Endothelial cell of umbilical vein (primary cell): ENCODE measurements around the gene SLC6A6. TPM values are rescaled to one million over a fixed set of nuclear protein-coding genes. Genes with fewer than 3 reads are reported as not detected.

Source experiments
- BruUV-seq: library from RNA; stranded (reverse); fragments of 400-500 nt; replicated peaks from 2 replicates; lab custom pipeline; 2021; lab: Mats Ljungman, UMichigan
- CTCF ChIA-PET: fragments of 300-600, 350-600 bp; sonication (Branson Sonifier 250); formaldehyde crosslinking; loops from one replicate; lab custom pipeline; 2021; ENCODE audit warnings: antibody characterized with exemption, inconsistent platforms; lab: Charles Lee
- POLR2A ChIA-PET: fragments of 300-600, 350-600 bp; sonication (Branson Sonifier 250); formaldehyde crosslinking; loops from one replicate; lab custom pipeline; 2021; ENCODE audit warnings: antibody characterized with exemption, inconsistent platforms; lab: Charles Lee
- DNase-seq: peaks from one replicate; pipeline ENCODE4 v3.0.0-alpha.2; 2011; ENCODE audit warnings: low read depth, low spot score
- FAIRE-seq: peaks from 2 replicates; lab custom pipeline; 2011; peaks lifted over from hg19 to GRCh38; lab: Jason Lieb, UNC
- H2AFZ ChIP-seq: 2 replicates; pipeline ENCODE4 v1.6.0; 2012; ENCODE audit warnings: low read depth, low read length, control low read depth, inconsistent platforms
- H3K27ac ChIP-seq: 2 replicates; pipeline ENCODE4 v1.5.1; 2011; ENCODE audit warnings: low read depth, mild to moderate bottlenecking, control low read depth, low read length, moderate library complexity; ENCODE audit not compliant: insufficient read depth
- H3K27me3 ChIP-seq, 2 experiments: 2 replicates each; pipeline versions ENCODE4 v1.6.0 to v1.6.1; 2011; ENCODE audit warnings: low read length in 2 of 2, mixed read lengths in 1 of 2; ENCODE audit not compliant: control insufficient read depth in 2 of 2, insufficient read depth in 2 of 2
- H3K36me3 ChIP-seq, 2 experiments: 2 replicates in 1 of 2; 3 replicates in 1 of 2; pipeline ENCODE4 v1.5.1; 2011; ENCODE audit warnings: low read length in 2 of 2, mild to moderate bottlenecking in 1 of 2, moderate library complexity in 1 of 2; ENCODE audit not compliant: control insufficient read depth in 2 of 2, insufficient read depth in 2 of 2; ENCODE audit errors: extremely low read depth in 1 of 2
- H3K4me1 ChIP-seq: 3 replicates; pipeline ENCODE4 v1.5.1; 2011; ENCODE audit warnings: mild to moderate bottlenecking, low read length; ENCODE audit not compliant: control insufficient read depth, insufficient read depth; ENCODE audit errors: extremely low read depth
- H3K4me2 ChIP-seq: 2 replicates; pipeline ENCODE4 v1.6.1; 2011; ENCODE audit warnings: low read length, control low read depth, mixed read lengths; ENCODE audit not compliant: insufficient read depth
- H3K4me3 ChIP-seq, 3 experiments: fragments of 200-600 bp in 1 of 3; sonication (generic), shearing (Covaris generic) in 1 of 3; replicated peaks in 1 of 3; 2 replicates each; pipeline ENCODE4 v1.5.1; 2011 to 2016; ENCODE audit warnings: control low read depth in 3 of 3, low read length in 3 of 3, mild to moderate bottlenecking in 2 of 3, inconsistent platforms in 1 of 3, low read depth in 1 of 3, moderate library complexity in 1 of 3; ENCODE audit not compliant: insufficient read depth in 1 of 3
- H3K79me2 ChIP-seq: 2 replicates; pipeline ENCODE4 v1.6.0; 2012; ENCODE audit warnings: low read length, inconsistent platforms; ENCODE audit not compliant: control insufficient read depth, insufficient read depth
- H3K9ac ChIP-seq: replicated peaks from 2 replicates; pipeline ENCODE3; 2011; ENCODE audit warnings: low read length, control low read depth; ENCODE audit not compliant: insufficient read depth; ENCODE audit errors: extremely low read depth
- H3K9me1 ChIP-seq: replicated peaks from 3 replicates; pipeline ENCODE4 v1.6.0; 2011; ENCODE audit warnings: mild to moderate bottlenecking, low read length; ENCODE audit not compliant: control insufficient read depth, insufficient read depth; ENCODE audit errors: extremely low read depth
- H3K9me3 ChIP-seq: replicated peaks from 2 replicates; pipeline ENCODE4 v1.5.1; 2012; ENCODE audit warnings: low read length, inconsistent platforms; ENCODE audit not compliant: control insufficient read depth, insufficient read depth
- H4K20me1 ChIP-seq: replicated peaks from 2 replicates; pipeline ENCODE3; 2011; ENCODE audit warnings: mild to moderate bottlenecking, low read length; ENCODE audit not compliant: control insufficient read depth, insufficient read depth; ENCODE audit errors: extremely low read depth
- EZH2 ChIP-seq: IDR thresholded peaks from 2 replicates; pipeline ENCODE4 v1.6.1; 2012; ENCODE audit warnings: borderline replicate concordance, low read depth, mild to moderate bottlenecking, moderate library complexity, low read length, inconsistent platforms; ENCODE audit not compliant: severe bottlenecking
- MAX ChIP-seq: IDR thresholded peaks from 2 replicates; pipeline ENCODE4 v1.6.1; 2011; ENCODE audit not compliant: insufficient read depth, insufficient read length
- dilution Hi-C: fragments of 300-500 bp; cut with MboI; formaldehyde crosslinking; loops from one replicate; pipeline ENCODE4 v1.15.0; 2019; ENCODE audit warnings: low sequenced_read_pairs; ENCODE audit not compliant: extremely low pct_ligation_motif_present
- intact Hi-C: fragments of 100-400 bp; cut with micrococcal nuclease; formaldehyde crosslinking; loops from one replicate; pipeline ENCODE4 v1.10.0; 2022
- polyA plus RNA-seq, 4 experiments: library from polyadenylated mRNA; depleted of rRNA in 3 of 4; stranded (reverse) in 3 of 4; unstranded in 1 of 4; fragments of >200 nt; gene quantifications; 2 replicates each; pipeline versions ENCODE4 v1.2.1 to v1.2.3, GENCODE V29; 2011 to 2012; ENCODE audit warnings: missing spikeins in 1 of 4
- total RNA-seq: library from RNA; stranded (reverse); gene quantifications from 2 replicates; pipeline ENCODE4 v1.2.3, GENCODE V29; 2021

SLC6A6 gene
- total and polyA plus RNA-seq, 2 donors (not counting 3 experiments of a cell fraction or from before 2014, with no cell fraction given): 25.7 to 38.0 TPM

GRCh38 chr3:14450506-14450905, 48.1 kb downstream of the SLC6A6 start:
- Histone ChIP-seq H3K36me3 (peaks cover 13 to 16% of the 10 kb centered on the region in 2 experiments), H3K4me2 (no peak overlapping the region), H2AFZ (no peak overlapping the region), H3K9me3 (no peaks in the 10 kb centered on the region), H3K9me1 (no peaks in the 10 kb centered on the region), H3K27me3 (no peaks in the 10 kb centered on the region), H3K79me2 (no peaks in the 10 kb centered on the region), H4K20me1 (no peaks in the 10 kb centered on the region), H3K4me3 (no peak overlapping the region), H3K27ac (no peak overlapping the region), H3K4me1 (peaks cover 25% of the 10 kb centered on the region), H3K9ac (no peak overlapping the region)
- FAIRE-seq (no peak), DNase-seq (no peak)
- no peak for TF ChIP-seq MAX
- POLR2A ChIA-PET: interaction anchor here (1.0 to 1.2 kb wide), 2 partner anchors 9 to 17 kb away, joined by 3 to 4 read pairs; no protein-coding TSS in a partner anchor
- CTCF ChIA-PET: interaction anchor here (0.7 to 4.0 kb wide), 2 partner anchors 11 to 26 kb away, joined by 3 to 26 read pairs; no protein-coding TSS in a partner anchor
- no TSS peak for BruUV-seq
- intact Hi-C loops (loop anchor here (5.0 kb wide), 1 partner anchor 308 kb away; no protein-coding TSS in a partner anchor), dilution Hi-C loops (no loop called here)

- intact Hi-C loops: loop anchor here (5.0 kb wide), 1 partner anchor 309 kb away; no protein-coding TSS in a partner anchor
- H3K9ac ChIP-seq: no peak overlapping the region
- dilution Hi-C loops: no loop called here
Measured at GRCh38 chr3:14450922-14451606, 48.7 kb downstream of the SLC6A6 start.

More at GRCh38 chr3:14450922-14451606, 48.7 kb downstream of the SLC6A6 start:
- Histone ChIP-seq H3K9me3 (no peaks in the 10 kb centered on the region), H3K9me1 (no peaks in the 10 kb centered on the region), H3K27me3 (no peaks in the 10 kb centered on the region), H3K79me2 (no peaks in the 10 kb centered on the region), H4K20me1 (no peaks in the 10 kb centered on the region), H3K36me3 (peaks cover 9 to 11% of the 10 kb centered on the region in 2 experiments), H3K4me1 (peaks cover 25% of the 10 kb centered on the region), H2AFZ (no peak overlapping the region), H3K4me3 (no peak overlapping the region), H3K4me2 (no peak overlapping the region), H3K27ac (no peak overlapping the region)
- FAIRE-seq (no peak), DNase-seq (no peak)
- ChIA-PET CTCF (interaction anchor here (0.7 to 4.0 kb wide), 3 partner anchors 10 to 26 kb away, joined by 3 to 34 read pairs (median 26); no protein-coding TSS in a partner anchor), POLR2A (interaction anchor here (0.6 to 2.2 kb wide), 3 partner anchors 11 to 337 kb away, joined by 3 to 20 read pairs (median 4); no protein-coding TSS in a partner anchor)
- BruUV-seq: no TSS peak
- TF ChIP-seq EZH2: no peak
